IMR-90 (cell line): Measurements from ENCODE around the gene NTN4. TPM values are rescaled to one million over a fixed set of nuclear protein-coding genes. Genes with fewer than 3 reads are reported as not detected.
A peak's percentile ranks its signal among the peaks of the same experiment; 100 is the strongest.

ENCODE experiments used
- ATAC-seq: fragments of 200-7000 bp; cut with Tn5 transposase; 2 replicates; pipeline ENCODE4 v1.9.1; 2020; ENCODE audit warnings: low read depth, mild to moderate bottlenecking, moderate library complexity
- BruUV-seq: library from RNA; stranded (reverse); fragments of 400-500 nt; replicated peaks from 2 replicates; lab custom pipeline; 2021; lab: Mats Ljungman, UMichigan
- CTCF ChIA-PET: fragments of 300-600 bp; formaldehyde crosslinking; extraction: SDS; loops from one replicate; lab custom pipeline; 2021; ENCODE audit warnings: antibody characterized with exemption; lab: Yijun Ruan, JAX
- POLR2A ChIA-PET: fragments of 300-600 bp; sonication (Branson Sonifier 250); formaldehyde crosslinking; loops from one replicate; lab custom pipeline; 2022; ENCODE audit warnings: antibody characterized with exemption; ENCODE audit not compliant: unreplicated experiment; lab: Charles Lee
- DNase-seq: peaks from one replicate; pipeline ENCODE4 v3.0.0; 2013
- H2AFZ ChIP-seq: replicated peaks from 2 replicates; pipeline ENCODE3; 2013; ENCODE audit warnings: low read length, mild to moderate bottlenecking; ENCODE audit not compliant: poor library complexity
- H2AK5ac ChIP-seq: 2 replicates; pipeline ENCODE4 v1.6.1; 2013; ENCODE audit warnings: low read depth, low read length, inconsistent platforms
- H2AK9ac ChIP-seq: replicated peaks from 2 replicates; pipeline ENCODE3; 2013; ENCODE audit warnings: mild to moderate bottlenecking, low read depth, low read length, moderate library complexity; ENCODE audit not compliant: poor library complexity
- H2BK120ac ChIP-seq: 2 replicates; pipeline ENCODE4 v1.6.1; 2013; ENCODE audit warnings: low read depth, low read length, inconsistent platforms
- H2BK15ac ChIP-seq: 3 replicates; pipeline ENCODE4 v1.6.1; 2013; ENCODE audit warnings: low read depth, low read length, inconsistent platforms
- H2BK20ac ChIP-seq: 2 replicates; pipeline ENCODE4 v1.6.1; 2013; ENCODE audit warnings: low read depth, mild to moderate bottlenecking, inconsistent platforms, low read length, moderate library complexity
- H2BK5ac ChIP-seq: 2 replicates; pipeline ENCODE4 v1.6.1; 2013; ENCODE audit warnings: mild to moderate bottlenecking, low read depth, low read length, inconsistent platforms; ENCODE audit not compliant: poor library complexity, severe bottlenecking
- H3K14ac ChIP-seq: replicated peaks from 2 replicates; pipeline ENCODE4 v1.6.1; 2013; ENCODE audit warnings: low read depth, low read length, inconsistent platforms
- H3K18ac ChIP-seq: 2 replicates; pipeline ENCODE4 v1.6.1; 2013; ENCODE audit warnings: low read depth, low read length, control low read depth
- H3K23ac ChIP-seq: 2 replicates; pipeline ENCODE4 v1.6.1; 2013; ENCODE audit warnings: low read depth, low read length, inconsistent platforms
- H3K27ac ChIP-seq: 2 replicates; pipeline ENCODE4 v1.5.1; 2013; ENCODE audit warnings: mild to moderate bottlenecking, control low read depth, low read length; ENCODE audit not compliant: insufficient read depth
- H3K27me3 ChIP-seq: 2 replicates; pipeline ENCODE4 v1.6.1; 2013; ENCODE audit warnings: low read length; ENCODE audit not compliant: control insufficient read depth, insufficient read depth
- H3K36me3 ChIP-seq: 2 replicates; pipeline ENCODE4 v1.6.1; 2013; ENCODE audit warnings: low read length, mixed read lengths; ENCODE audit not compliant: control insufficient read depth, insufficient read depth
- H3K4ac ChIP-seq: 2 replicates; pipeline ENCODE4 v1.6.1; 2013; ENCODE audit warnings: low read depth, low read length, inconsistent platforms
- H3K4me1 ChIP-seq: 2 replicates; pipeline ENCODE4 v1.6.1; 2013; ENCODE audit warnings: low read length, mixed read lengths; ENCODE audit not compliant: control insufficient read depth, insufficient read depth
- H3K4me2 ChIP-seq: 2 replicates; pipeline ENCODE4 v1.6.1; 2013; ENCODE audit warnings: low read depth, mild to moderate bottlenecking, control low read depth, low read length, moderate library complexity
- H3K4me3 ChIP-seq: 2 replicates; pipeline ENCODE4 v1.5.1; 2013; ENCODE audit warnings: low read depth, mild to moderate bottlenecking, control low read depth, low read length, moderate library complexity; ENCODE audit not compliant: insufficient read depth
- H3K56ac ChIP-seq: 2 replicates; pipeline ENCODE4 v1.6.1; 2013; ENCODE audit warnings: low read length, inconsistent platforms; ENCODE audit not compliant: insufficient read depth; ENCODE audit errors: extremely low read depth
- H3K79me1 ChIP-seq, 2 experiments: 2 replicates each; pipeline ENCODE4 v1.6.1; 2013; ENCODE audit warnings: low read length in 2 of 2, inconsistent platforms in 1 of 2, low read depth in 1 of 2
- H3K9ac ChIP-seq: 2 replicates; pipeline ENCODE4 v1.6.1; 2013; ENCODE audit warnings: low read depth, low read length, control low read depth
- H3K9me1 ChIP-seq: 2 replicates; pipeline ENCODE4 v1.6.1; 2013; ENCODE audit warnings: low read length, inconsistent platforms; ENCODE audit not compliant: insufficient read depth
- H3K9me3 ChIP-seq: 2 replicates; pipeline ENCODE4 v1.6.1; 2013; ENCODE audit warnings: low read length; ENCODE audit not compliant: control insufficient read depth, insufficient read depth
- H4K20me1 ChIP-seq: 2 replicates; pipeline ENCODE4 v1.6.1; 2013; ENCODE audit warnings: low read length, inconsistent platforms; ENCODE audit not compliant: insufficient read depth
- H4K5ac ChIP-seq: 2 replicates; pipeline ENCODE4 v1.6.1; 2013; ENCODE audit warnings: mild to moderate bottlenecking, low read depth, low read length, control low read depth
- H4K8ac ChIP-seq, 2 experiments: 2 replicates each; pipeline ENCODE4 v1.6.1; 2013; ENCODE audit warnings: low read depth in 2 of 2, low read length in 2 of 2, control low read depth in 1 of 2, inconsistent platforms in 1 of 2
- H4K91ac ChIP-seq: 2 replicates; pipeline ENCODE4 v1.6.1; 2013; ENCODE audit warnings: low read depth, low read length, inconsistent platforms; ENCODE audit not compliant: insufficient read depth
- POLR2A ChIP-seq: IDR thresholded peaks from 2 replicates; pipeline ENCODE4 v1.6.1; 2012; ENCODE audit warnings: mild to moderate bottlenecking, low read depth, low read length
- SMC3 ChIP-seq: fragments of 150-350 bp; IDR thresholded peaks from 2 replicates; pipeline ENCODE4 v1.6.1; 2016; ENCODE audit warnings: low read depth, mild to moderate bottlenecking, antibody characterized with exemption, low read length, moderate library complexity
- WGBS, 2 experiments: methylation state at CpG; one replicate each; pipeline versions ENCODE4 v1.1.5 to v1.1.7; 2013; ENCODE audit warnings: missing lambda C conversion rate in 2 of 2; ENCODE audit not compliant: insufficient read length in 1 of 2; ENCODE audit errors: extremely low coverage in 2 of 2; 5-methylcytosine and 5-hydroxymethylcytosine counted together
- dilution Hi-C: fragments of 300-500 bp; cut with HindIII; formaldehyde crosslinking; loops from one replicate; pipeline ENCODE4 v1.14.3; 2018; ENCODE audit warnings: low sequenced_read_pairs; ENCODE audit not compliant: unreplicated experiment
- in situ Hi-C: fragments of 300-500 bp; cut with MboI; formaldehyde crosslinking; loops from 3 replicates; pipeline ENCODE4 v1.14.3; 2019; ENCODE audit warnings: low sequenced_read_pairs, inconsistent platforms, mixed read lengths
- intact Hi-C: fragments of 100-400 bp; cut with micrococcal nuclease; formaldehyde crosslinking; loops from 2 replicates; pipeline ENCODE4 v1.10.0; 2022
- polyA plus RNA-seq, 3 experiments: library from polyadenylated mRNA; depleted of rRNA; stranded (reverse); fragments of >200 nt; gene quantifications; 2 replicates each; pipeline ENCODE4 v1.2.3, GENCODE V29; 2012; ENCODE audit warnings: low replicate concordance in 1 of 3
- total RNA-seq: library from RNA; depleted of rRNA; stranded (reverse); fragments of >200 nt; gene quantifications from 2 replicates; pipeline ENCODE4 v1.2.3, GENCODE V29; 2012
- TF ChIP-seq, protein P1 (sequence below): fragments of 150-350 bp; IDR thresholded peaks from 2 replicates; pipeline ENCODE4 v1.6.1; 2017; ENCODE audit warnings: mild to moderate bottlenecking, antibody characterized with exemption, low read length, low read depth
- TF ChIP-seq, protein P2 (sequence below): fragments of 150-350 bp; IDR thresholded peaks from 2 replicates; pipeline ENCODE4 v1.6.1; 2016; ENCODE audit warnings: low read depth, mild to moderate bottlenecking, low read length, moderate library complexity, borderline replicate concordance

The NTN4 gene
- total and polyA plus RNA-seq, 2 of the 4 experiments (the other 2 are of a cell fraction) = 54.6 to 56.6 TPM

DNA sequence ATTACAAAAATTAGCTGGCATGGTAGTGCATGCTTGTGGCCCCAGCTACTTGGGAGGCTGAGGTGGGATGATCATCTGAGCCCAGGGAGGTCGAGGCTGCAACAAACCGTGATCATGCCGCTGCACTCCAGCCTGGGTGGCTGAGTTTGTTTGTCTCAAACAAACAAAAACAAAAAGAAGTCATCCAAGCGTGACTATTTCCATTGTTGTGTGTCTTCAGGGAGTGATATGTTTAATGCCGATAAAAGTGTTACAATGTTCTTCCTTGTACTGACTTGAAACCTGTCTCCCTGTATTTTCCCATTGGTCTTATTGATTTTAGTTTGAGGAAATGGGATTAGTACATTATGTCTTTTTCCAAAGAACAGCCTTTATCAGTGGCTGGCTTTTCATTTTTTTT is 163.7 kb downstream of the NTN4 start:
- Histone ChIP-seq H4K8ac (peak overlapping the region in 1 of 2 experiments; percentile 49; a peak in 2 of 4 replicates), H3K27me3 (no peaks in the 10 kb centered on the region), H3K36me3 (no peaks in the 10 kb centered on the region), H3K9ac (no peak overlapping the region), H3K18ac (no peak overlapping the region), H3K4me1 (peaks cover 3% of the 10 kb centered on the region), H4K20me1 (no peaks in the 10 kb centered on the region), H2AK9ac (no peak overlapping the region), H3K23ac (no peak overlapping the region), H2BK20ac (peak overlapping the region; percentile 44; the same call in 1 of the 2 replicates), H4K5ac (0 out of 2 replicates have a peak overlapping the region, but pooled peaks have one; percentile 3), H2AFZ (no peak overlapping the region), H3K9me1 (no peaks in the 10 kb centered on the region), H3K27ac (no peak overlapping the region), H3K79me1 (no peaks in the 10 kb centered on the region), H3K4me3 (no peak overlapping the region), H2BK5ac (no peak overlapping the region), H2BK15ac (0 out of 3 replicates have a peak overlapping the region, but pooled peaks have one; percentile 32), H4K91ac (peak overlapping the region; percentile 6; the same call in 1 of the 2 replicates), H3K9me3 (no peaks in the 10 kb centered on the region), H2AK5ac (peak overlapping the region; percentile 6; the same call in 1 of the 2 replicates), H3K4ac (peak overlapping the region; percentile 67; the same call in 1 of the 2 replicates), H3K4me2 (no peak overlapping the region), H2BK120ac (peak overlapping the region; percentile 33), H3K56ac (no peak overlapping the region), H3K14ac (0 out of 2 replicates have a peak overlapping the region, but pooled peaks have one; percentile 27)
- CTCF ChIA-PET = no interaction called here
- DNase-seq (no peak), ATAC-seq (no peak)
- intact Hi-C loops (no loop called here), in situ Hi-C loops (no loop called here), dilution Hi-C loops (no loop called here)
- WGBS, 2 experiments = no CpG with 5 or more reads among the region's 5 CpGs
- POLR2A ChIA-PET = no interaction called here
- TF ChIP-seq SMC3 (no peak), POLR2A (no peak)
- TF ChIP-seq, protein P1, sequence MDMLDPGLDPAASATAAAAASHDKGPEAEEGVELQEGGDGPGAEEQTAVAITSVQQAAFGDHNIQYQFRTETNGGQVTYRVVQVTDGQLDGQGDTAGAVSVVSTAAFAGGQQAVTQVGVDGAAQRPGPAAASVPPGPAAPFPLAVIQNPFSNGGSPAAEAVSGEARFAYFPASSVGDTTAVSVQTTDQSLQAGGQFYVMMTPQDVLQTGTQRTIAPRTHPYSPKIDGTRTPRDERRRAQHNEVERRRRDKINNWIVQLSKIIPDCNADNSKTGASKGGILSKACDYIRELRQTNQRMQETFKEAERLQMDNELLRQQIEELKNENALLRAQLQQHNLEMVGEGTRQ = no peak
- TF ChIP-seq, protein P2, sequence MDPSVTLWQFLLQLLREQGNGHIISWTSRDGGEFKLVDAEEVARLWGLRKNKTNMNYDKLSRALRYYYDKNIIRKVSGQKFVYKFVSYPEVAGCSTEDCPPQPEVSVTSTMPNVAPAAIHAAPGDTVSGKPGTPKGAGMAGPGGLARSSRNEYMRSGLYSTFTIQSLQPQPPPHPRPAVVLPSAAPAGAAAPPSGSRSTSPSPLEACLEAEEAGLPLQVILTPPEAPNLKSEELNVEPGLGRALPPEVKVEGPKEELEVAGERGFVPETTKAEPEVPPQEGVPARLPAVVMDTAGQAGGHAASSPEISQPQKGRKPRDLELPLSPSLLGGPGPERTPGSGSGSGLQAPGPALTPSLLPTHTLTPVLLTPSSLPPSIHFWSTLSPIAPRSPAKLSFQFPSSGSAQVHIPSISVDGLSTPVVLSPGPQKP = no peak
- no TSS peak for BruUV-seq
